Endothelial cell of umbilical vein (primary cell): ENCODE data around the gene TMEM178A.

Experiments used
- EZH2 ChIP-seq: IDR thresholded peaks from 2 replicates; pipeline ENCODE4 v1.6.1; 2012; ENCODE audit warnings: borderline replicate concordance, low read depth, mild to moderate bottlenecking, moderate library complexity, low read length, inconsistent platforms; ENCODE audit not compliant: severe bottlenecking
- JUN ChIP-seq: IDR thresholded peaks from 2 replicates; pipeline ENCODE4 v1.6.1; 2011; ENCODE audit warnings: borderline replicate concordance, low read depth; ENCODE audit not compliant: insufficient read length, insufficient read depth
- POLR2A ChIP-seq: IDR thresholded peaks from 2 replicates; pipeline ENCODE4 v1.6.1; 2012; ENCODE audit warnings: low read depth, mild to moderate bottlenecking, control low read depth, low read length
- POLR2AphosphoS5 ChIP-seq: IDR thresholded peaks from 2 replicates; pipeline ENCODE4 v1.6.1; 2012; ENCODE audit warnings: low read depth, mild to moderate bottlenecking, control low read depth, low read length, moderate library complexity; ENCODE audit not compliant: insufficient read depth
- TF ChIP-seq, protein P1 (sequence below), 2 donors: IDR thresholded peaks; 1 replicate in 1 of 2; 2 replicates in 1 of 2; pipeline ENCODE4 v1.5.1; 2011; ENCODE audit warnings: low read length in 2 of 2, mild to moderate bottlenecking in 2 of 2, moderate library complexity in 2 of 2, control low read depth in 1 of 2, inconsistent platforms in 1 of 2, low read depth in 1 of 2; ENCODE audit not compliant: insufficient read depth in 1 of 2; ENCODE audit errors: extremely low read depth in 1 of 2

DNA sequence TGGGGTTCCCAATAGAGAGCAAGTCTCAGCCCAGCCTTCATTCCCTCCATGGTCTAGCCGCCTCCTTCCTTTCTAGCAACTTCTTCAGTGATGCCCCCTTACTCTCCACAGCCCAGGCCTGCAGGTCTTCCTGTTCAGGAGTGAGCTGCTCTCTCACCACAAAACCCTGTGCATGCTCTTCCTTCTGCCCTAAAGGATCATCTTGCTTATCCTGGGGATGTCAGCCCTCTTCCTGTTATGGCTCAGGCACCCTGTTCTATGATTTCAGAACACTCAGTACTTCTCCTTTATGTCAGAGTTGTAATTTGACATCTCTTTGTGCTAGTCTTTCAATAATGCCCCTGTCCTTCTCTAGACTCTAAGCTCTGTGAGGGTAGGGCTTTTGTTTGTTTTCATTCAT, 19.4 kb downstream of the TMEM178A start:
- TF ChIP-seq, protein P1, sequence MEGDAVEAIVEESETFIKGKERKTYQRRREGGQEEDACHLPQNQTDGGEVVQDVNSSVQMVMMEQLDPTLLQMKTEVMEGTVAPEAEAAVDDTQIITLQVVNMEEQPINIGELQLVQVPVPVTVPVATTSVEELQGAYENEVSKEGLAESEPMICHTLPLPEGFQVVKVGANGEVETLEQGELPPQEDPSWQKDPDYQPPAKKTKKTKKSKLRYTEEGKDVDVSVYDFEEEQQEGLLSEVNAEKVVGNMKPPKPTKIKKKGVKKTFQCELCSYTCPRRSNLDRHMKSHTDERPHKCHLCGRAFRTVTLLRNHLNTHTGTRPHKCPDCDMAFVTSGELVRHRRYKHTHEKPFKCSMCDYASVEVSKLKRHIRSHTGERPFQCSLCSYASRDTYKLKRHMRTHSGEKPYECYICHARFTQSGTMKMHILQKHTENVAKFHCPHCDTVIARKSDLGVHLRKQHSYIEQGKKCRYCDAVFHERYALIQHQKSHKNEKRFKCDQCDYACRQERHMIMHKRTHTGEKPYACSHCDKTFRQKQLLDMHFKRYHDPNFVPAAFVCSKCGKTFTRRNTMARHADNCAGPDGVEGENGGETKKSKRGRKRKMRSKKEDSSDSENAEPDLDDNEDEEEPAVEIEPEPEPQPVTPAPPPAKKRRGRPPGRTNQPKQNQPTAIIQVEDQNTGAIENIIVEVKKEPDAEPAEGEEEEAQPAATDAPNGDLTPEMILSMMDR (IDR thresholded peaks at IDR 0.05; ENCODE audit: extremely low read depth in 1 of 2, insufficient read depth in 1 of 2, low read depth in 1 of 2, low read length in 2 of 2) = no peak
- TF ChIP-seq EZH2 (no peak), JUN (no peak), POLR2A (no peak), POLR2AphosphoS5 (no peak)
